Measurements from ENCODE around the gene DDX39A.
"Not testable (repeated sequence)": the region's sequence is repeated elsewhere in the genome, so short reads cannot be mapped to it uniquely, and the experiment has no call there.

DDX39A gene

DNA sequence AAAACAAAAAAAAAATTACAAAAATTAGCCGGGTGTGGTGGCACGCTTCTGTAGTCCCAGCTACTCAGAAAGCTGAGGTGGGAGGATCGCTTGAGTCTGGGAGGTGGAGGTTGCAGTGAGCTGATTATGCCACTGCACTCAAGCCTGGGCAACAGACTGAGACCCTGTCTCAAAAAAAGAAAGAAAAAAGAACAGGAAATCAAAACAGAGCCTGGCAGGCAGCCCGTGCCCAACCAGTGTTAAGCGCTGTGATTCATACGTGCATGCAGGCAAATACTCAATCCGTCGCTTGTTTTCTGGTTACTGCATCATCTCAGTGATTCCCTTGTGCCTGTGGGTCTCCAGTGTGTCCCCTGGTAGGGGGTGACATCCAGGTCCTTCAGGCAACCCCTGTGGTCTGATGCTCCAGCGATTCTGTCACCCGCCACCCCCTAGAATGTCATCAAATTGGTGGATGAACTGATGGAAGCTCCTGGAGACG, 18.1 kb downstream of the DDX39A start:
- Histone ChIP-seq H2AFZ (ENCODE audit: low read depth, low read length) (no peak overlapping the region), H3K27me3 (ENCODE audit: control insufficient read depth in 1 of 2, insufficient read depth in 1 of 2, low read length in 2 of 2) (no peaks in the 10 kb centered on the region), H2BK120ac (ENCODE audit: low read depth, low read length) (no peak overlapping the region), H3K4me2 (ENCODE audit: low read length, poor library complexity, severe bottlenecking) (no peak overlapping the region), H3K18ac (ENCODE audit: low read depth in 1 of 2, low read length in 2 of 2) (no peak overlapping the region), H4K91ac (ENCODE audit: low read length) (no peak overlapping the region), H2BK12ac (ENCODE audit: low read length in 2 of 2) (no peak overlapping the region), H3K27ac (ENCODE audit: low read length, poor library complexity, severe bottlenecking) (no peak overlapping the region), H3K4me3 (ENCODE audit: insufficient read depth in 1 of 2, low read depth in 1 of 2, low read length in 2 of 2) (no peak overlapping the region), H3K9ac (ENCODE audit: low read length) (no peak overlapping the region), H2BK5ac (ENCODE audit: low read depth, low read length, poor library complexity, severe bottlenecking) (no peak overlapping the region), H3K4me1 (ENCODE audit: control insufficient read depth, insufficient read depth, low read depth, low read length) (peaks cover 12% of the 10 kb centered on the region), H4K8ac (ENCODE audit: low read length) (no peak overlapping the region), H3K14ac (ENCODE audit: low read length in 2 of 2) (no peak overlapping the region), H2BK15ac (ENCODE audit: low read depth, poor library complexity, severe bottlenecking) (no peak overlapping the region), H3K23ac (ENCODE audit: low read length in 2 of 2) (no peak overlapping the region), H3K4ac (ENCODE audit: low read depth in 1 of 2, low read length in 2 of 2) (no peak overlapping the region), H3K9me3 (ENCODE audit: control insufficient read depth, low read length) (no peaks in the 10 kb centered on the region), H3K36me3 (ENCODE audit: control insufficient read depth in 1 of 2, insufficient read depth in 2 of 2, low read depth in 1 of 2, low read length in 2 of 2) (peaks cover 39 to 55% of the 10 kb centered on the region in 2 experiments), H2AK5ac (ENCODE audit: low read length, severe bottlenecking) (no peak overlapping the region), H3K79me1 (replicated peaks; ENCODE audit: low read length, poor library complexity, severe bottlenecking) (peaks cover 1% of the 10 kb centered on the region)
- DNase-seq, result no peak
- 93% methylated on average over 11 of the region's 11 CpGs for WGBS

- not testable (repeated sequence) for H3K79me1 ChIP-seq (replicated peaks; ENCODE audit: low read length, poor library complexity, severe bottlenecking); H3K23ac ChIP-seq (ENCODE audit: low read length in 2 of 2); H3K9me3 ChIP-seq (ENCODE audit: control insufficient read depth, low read length); H3K4ac ChIP-seq (ENCODE audit: low read depth in 1 of 2, low read length in 2 of 2); H2AK5ac ChIP-seq (ENCODE audit: low read length, severe bottlenecking); H4K8ac ChIP-seq (ENCODE audit: low read length); H3K27me3 ChIP-seq (ENCODE audit: control insufficient read depth in 1 of 2, insufficient read depth in 1 of 2, low read length in 2 of 2); H3K14ac ChIP-seq (ENCODE audit: low read length in 2 of 2); H2BK120ac ChIP-seq (ENCODE audit: low read depth, low read length); H2BK5ac ChIP-seq (ENCODE audit: low read depth, low read length, poor library complexity, severe bottlenecking); DNase-seq; H2BK12ac ChIP-seq (ENCODE audit: low read length in 2 of 2); H3K4me3 ChIP-seq (ENCODE audit: insufficient read depth in 1 of 2, low read depth in 1 of 2, low read length in 2 of 2); H3K27ac ChIP-seq (ENCODE audit: low read length, poor library complexity, severe bottlenecking); H4K91ac ChIP-seq (ENCODE audit: low read length); H2AFZ ChIP-seq (ENCODE audit: low read depth, low read length); H3K4me2 ChIP-seq (ENCODE audit: low read length, poor library complexity, severe bottlenecking); H3K9ac ChIP-seq (ENCODE audit: low read length); H2BK15ac ChIP-seq (ENCODE audit: low read depth, poor library complexity, severe bottlenecking); H3K18ac ChIP-seq (ENCODE audit: low read depth in 1 of 2, low read length in 2 of 2)
- Histone ChIP-seq H3K4me1 (ENCODE audit: control insufficient read depth, insufficient read depth, low read depth, low read length) (peaks cover 11% of the 10 kb centered on the region), H3K36me3 (ENCODE audit: control insufficient read depth in 1 of 2, insufficient read depth in 2 of 2, low read depth in 1 of 2, low read length in 2 of 2) (peaks cover 50 to 65% of the 10 kb centered on the region in 2 experiments)
- 92% methylated on average over 13 of the region's 16 CpGs for WGBS
Measured at GRCh38 chr19:14397168-14397567, 22.0 kb downstream of the DDX39A start.

DNA sequence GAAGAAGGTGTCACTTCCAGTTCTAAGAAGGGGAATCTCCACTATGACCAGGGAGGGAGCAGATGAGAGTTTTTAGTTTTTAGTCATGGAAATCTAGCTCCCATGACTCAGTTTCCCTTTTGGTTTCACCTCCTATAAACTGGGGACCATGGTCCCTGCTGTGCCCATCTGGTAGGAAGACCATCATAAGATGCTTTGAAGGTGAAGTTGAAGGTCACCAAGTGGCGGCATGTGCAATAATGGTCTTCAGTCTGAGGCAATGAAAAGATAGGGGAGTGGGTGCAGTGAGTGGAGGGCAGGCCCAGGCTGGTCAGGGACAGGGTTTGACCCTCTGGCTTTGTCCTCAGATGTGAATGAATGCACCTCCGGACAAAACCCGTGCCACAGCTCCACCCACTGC, 22.4 kb downstream of the DDX39A start:
- H2BK12ac ChIP-seq (ENCODE audit: low read length in 2 of 2); H3K9me3 ChIP-seq (ENCODE audit: control insufficient read depth, low read length); H3K27ac ChIP-seq (ENCODE audit: low read length, poor library complexity, severe bottlenecking); H2AK5ac ChIP-seq (ENCODE audit: low read length, severe bottlenecking); H3K9ac ChIP-seq (ENCODE audit: low read length); H4K91ac ChIP-seq (ENCODE audit: low read length); H2BK15ac ChIP-seq (ENCODE audit: low read depth, poor library complexity, severe bottlenecking); H2BK120ac ChIP-seq (ENCODE audit: low read depth, low read length); H3K27me3 ChIP-seq (ENCODE audit: control insufficient read depth in 1 of 2, insufficient read depth in 1 of 2, low read length in 2 of 2); DNase-seq; H3K23ac ChIP-seq (ENCODE audit: low read length in 2 of 2); H2AFZ ChIP-seq (ENCODE audit: low read depth, low read length); H3K18ac ChIP-seq (ENCODE audit: low read depth in 1 of 2, low read length in 2 of 2); H3K4me3 ChIP-seq (ENCODE audit: insufficient read depth in 1 of 2, low read depth in 1 of 2, low read length in 2 of 2); H2BK5ac ChIP-seq (ENCODE audit: low read depth, low read length, poor library complexity, severe bottlenecking); H3K79me1 ChIP-seq (replicated peaks; ENCODE audit: low read length, poor library complexity, severe bottlenecking); H4K8ac ChIP-seq (ENCODE audit: low read length); H3K14ac ChIP-seq (ENCODE audit: low read length in 2 of 2); H3K4me2 ChIP-seq (ENCODE audit: low read length, poor library complexity, severe bottlenecking); H3K4ac ChIP-seq (ENCODE audit: low read depth in 1 of 2, low read length in 2 of 2): not testable (repeated sequence)
- peaks cover 11% of the 10 kb centered on the region for H3K4me1 ChIP-seq (ENCODE audit: control insufficient read depth, insufficient read depth, low read depth, low read length)
- H3K36me3 ChIP-seq (ENCODE audit: control insufficient read depth in 1 of 2, insufficient read depth in 2 of 2, low read depth in 1 of 2, low read length in 2 of 2), result peaks cover 47 to 67% of the 10 kb centered on the region in 2 experiments
- WGBS, result no CpG with 5 or more reads among the region's 3 CpGs

- H2BK5ac ChIP-seq (ENCODE audit: low read depth, low read length, poor library complexity, severe bottlenecking), result no peak overlapping the region
- 95% methylated on average over 15 of the region's 16 CpGs for WGBS
- H2AFZ ChIP-seq (ENCODE audit: low read depth, low read length), result no peak overlapping the region
Measured at GRCh38 chr19:14395710-14396336, 23.3 kb downstream of the DDX39A start.

More at GRCh38 chr19:14395710-14396336, 23.3 kb downstream of the DDX39A start:
- Histone ChIP-seq H2BK15ac (ENCODE audit: low read depth, poor library complexity, severe bottlenecking) (no peak overlapping the region), H3K36me3 (ENCODE audit: control insufficient read depth in 1 of 2, insufficient read depth in 2 of 2, low read depth in 1 of 2, low read length in 2 of 2) (peaks cover 43 to 65% of the 10 kb centered on the region in 2 experiments), H3K9ac (ENCODE audit: low read length) (no peak overlapping the region), H3K14ac (ENCODE audit: low read length in 2 of 2) (no peak overlapping the region), H3K27ac (ENCODE audit: low read length, poor library complexity, severe bottlenecking) (no peak overlapping the region), H4K91ac (ENCODE audit: low read length) (no peak overlapping the region), H3K79me1 (replicated peaks; ENCODE audit: low read length, poor library complexity, severe bottlenecking) (peaks cover 4% of the 10 kb centered on the region), H2BK120ac (ENCODE audit: low read depth, low read length) (no peak overlapping the region), H3K18ac (ENCODE audit: low read depth in 1 of 2, low read length in 2 of 2) (no peak overlapping the region), H2AK5ac (ENCODE audit: low read length, severe bottlenecking) (no peak overlapping the region), H3K4me2 (ENCODE audit: low read length, poor library complexity, severe bottlenecking) (no peak overlapping the region), H3K4me1 (ENCODE audit: control insufficient read depth, insufficient read depth, low read depth, low read length) (peaks cover 6% of the 10 kb centered on the region), H4K8ac (ENCODE audit: low read length) (no peak overlapping the region), H3K9me3 (ENCODE audit: control insufficient read depth, low read length) (no peaks in the 10 kb centered on the region), H3K23ac (ENCODE audit: low read length in 2 of 2) (no peak overlapping the region), H3K4ac (ENCODE audit: low read depth in 1 of 2, low read length in 2 of 2) (no peak overlapping the region), H3K4me3 (ENCODE audit: insufficient read depth in 1 of 2, low read depth in 1 of 2, low read length in 2 of 2) (no peak overlapping the region), H3K27me3 (ENCODE audit: control insufficient read depth in 1 of 2, insufficient read depth in 1 of 2, low read length in 2 of 2) (no peaks in the 10 kb centered on the region), H2BK12ac (ENCODE audit: low read length in 2 of 2) (no peak overlapping the region)
- DNase-seq, result no peak
